Stimulated activated CD8-positive, alpha-beta memory T cell treated with anti-CD3 and anti-CD28 coated beads, Interleukin-2, amount 100 ng/mL, for 1 hour (primary cell): ENCODE measurements around the gene CASZ1.

Experiments used
- DNase-seq, 2 donors: peaks; one replicate each; pipeline ENCODE4 v3.0.0-alpha.2; 2020; ENCODE audit warnings: low read depth in 2 of 2

The CASZ1 gene

GRCh38 chr1:10795276-10796021, 997 bp downstream of the CASZ1 start:
- no peak for DNase-seq

GRCh38 chr1:10794724-10795275, 1.6 kb downstream of the CASZ1 start:
- DNase-seq = no peak

DNA sequence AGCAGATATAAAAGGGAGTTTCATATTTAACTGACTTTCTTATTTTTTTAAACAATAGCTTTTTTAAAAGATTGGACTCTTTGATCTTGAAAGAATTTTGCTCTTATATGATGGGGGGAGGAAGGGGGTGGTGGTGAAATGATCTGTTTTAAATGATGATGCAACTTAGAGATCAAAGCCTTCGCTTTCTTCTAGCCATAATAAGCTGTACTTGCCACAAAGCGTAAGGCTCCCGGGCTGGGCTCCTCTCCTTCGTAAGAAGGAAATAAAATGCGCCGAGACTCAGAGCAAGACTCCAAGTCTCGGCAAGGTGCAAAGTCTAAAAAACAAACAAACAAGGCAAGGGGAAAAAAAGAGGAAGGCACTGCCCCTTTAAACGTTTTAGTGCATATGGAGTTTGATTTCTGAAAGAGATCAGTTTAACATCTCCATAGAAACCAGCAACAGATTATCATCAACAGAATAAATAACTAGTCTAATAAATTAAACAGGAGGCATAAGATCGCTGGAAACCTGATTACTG, 3.3 kb downstream of the CASZ1 start:
- DNase-seq = no peak

DNA sequence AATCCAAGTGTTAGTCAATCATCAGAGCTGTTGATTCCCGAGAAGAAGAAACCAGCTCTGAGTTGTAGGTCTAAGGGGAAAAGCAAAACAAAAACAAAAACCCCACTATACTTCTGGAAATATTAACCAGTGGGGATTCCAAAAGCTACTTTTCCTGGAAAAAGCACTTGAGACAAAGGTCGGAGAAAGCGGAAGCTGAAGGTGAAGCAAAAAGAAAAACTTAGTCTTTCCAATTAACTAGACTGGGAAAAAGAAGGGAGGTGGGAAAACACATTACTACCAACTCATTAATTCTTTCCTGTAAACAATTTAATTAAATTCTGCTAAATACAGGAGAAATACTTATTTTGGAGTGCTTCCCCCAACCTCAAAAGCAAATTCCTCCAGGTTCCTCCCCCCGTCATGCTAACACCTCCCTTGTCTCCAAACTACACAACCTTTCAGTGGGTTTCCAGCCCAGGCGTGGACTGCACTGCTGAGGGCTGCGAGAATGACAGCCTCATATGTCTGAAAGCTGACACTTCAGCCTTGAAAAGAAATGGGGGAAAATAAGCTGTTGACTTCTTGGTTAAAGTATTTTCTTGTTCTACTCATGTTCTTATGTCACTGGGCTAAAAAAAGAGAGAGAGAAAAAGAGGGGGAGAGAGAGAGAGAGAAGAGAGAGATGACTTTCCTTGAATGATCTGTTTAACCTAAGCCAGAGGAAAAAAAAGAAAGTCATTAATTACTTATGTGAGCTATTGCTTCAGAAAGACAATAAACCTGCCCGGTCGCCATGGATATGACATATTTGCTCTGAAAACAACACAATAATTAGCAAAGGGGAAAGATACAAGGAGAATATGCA, 5.1 kb downstream of the CASZ1 start:
- DNase-seq = no peak

GRCh38 chr1:10789803-10790702, 6.4 kb downstream of the CASZ1 start:
- no peak for DNase-seq

- no peak for DNase-seq
Observed at GRCh38 chr1:10789047-10789791, 7.2 kb downstream of the CASZ1 start.

DNA sequence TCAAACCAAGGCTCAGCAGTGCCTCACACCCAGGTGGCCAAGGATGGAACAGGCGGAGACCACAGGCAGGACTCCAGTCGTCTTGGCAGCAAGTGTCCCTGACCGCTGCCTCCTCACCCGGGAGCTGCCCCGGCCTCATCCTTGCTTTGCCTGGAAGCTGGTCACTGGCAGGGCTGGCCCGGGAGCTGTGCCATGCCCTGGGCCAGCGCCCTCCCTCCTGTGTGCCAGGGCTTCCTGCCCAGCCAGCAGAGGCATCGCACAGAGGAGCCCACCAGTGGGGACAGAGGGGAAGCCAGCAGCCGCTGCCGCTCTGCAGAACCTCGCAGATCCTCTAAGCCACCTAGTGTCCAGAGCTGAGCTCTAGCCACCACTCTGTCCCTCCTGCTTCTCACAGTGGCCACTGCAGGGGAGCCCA, 7.8 kb downstream of the CASZ1 start:
- DNase-seq = no peak

DNA sequence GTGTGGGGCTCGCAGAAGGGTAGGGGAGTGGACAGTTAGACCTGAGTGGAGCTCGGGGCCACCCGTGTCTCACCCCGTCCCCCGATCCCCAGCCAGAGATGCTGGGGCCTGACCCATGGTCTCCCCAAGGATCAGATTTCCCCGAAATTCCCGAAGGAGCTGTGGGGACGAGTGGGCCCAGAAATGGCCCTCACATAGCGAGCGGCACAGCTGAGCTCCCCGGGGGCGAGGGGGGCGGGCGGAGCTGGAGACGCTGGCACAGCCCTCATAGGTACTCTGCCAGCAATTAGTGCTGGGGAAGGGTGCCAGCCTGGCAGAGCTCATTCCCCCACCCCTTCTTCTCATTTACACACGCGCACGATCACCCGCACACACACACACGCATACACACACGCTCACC, 9.2 kb downstream of the CASZ1 start:
- DNase-seq = no peak

DNA sequence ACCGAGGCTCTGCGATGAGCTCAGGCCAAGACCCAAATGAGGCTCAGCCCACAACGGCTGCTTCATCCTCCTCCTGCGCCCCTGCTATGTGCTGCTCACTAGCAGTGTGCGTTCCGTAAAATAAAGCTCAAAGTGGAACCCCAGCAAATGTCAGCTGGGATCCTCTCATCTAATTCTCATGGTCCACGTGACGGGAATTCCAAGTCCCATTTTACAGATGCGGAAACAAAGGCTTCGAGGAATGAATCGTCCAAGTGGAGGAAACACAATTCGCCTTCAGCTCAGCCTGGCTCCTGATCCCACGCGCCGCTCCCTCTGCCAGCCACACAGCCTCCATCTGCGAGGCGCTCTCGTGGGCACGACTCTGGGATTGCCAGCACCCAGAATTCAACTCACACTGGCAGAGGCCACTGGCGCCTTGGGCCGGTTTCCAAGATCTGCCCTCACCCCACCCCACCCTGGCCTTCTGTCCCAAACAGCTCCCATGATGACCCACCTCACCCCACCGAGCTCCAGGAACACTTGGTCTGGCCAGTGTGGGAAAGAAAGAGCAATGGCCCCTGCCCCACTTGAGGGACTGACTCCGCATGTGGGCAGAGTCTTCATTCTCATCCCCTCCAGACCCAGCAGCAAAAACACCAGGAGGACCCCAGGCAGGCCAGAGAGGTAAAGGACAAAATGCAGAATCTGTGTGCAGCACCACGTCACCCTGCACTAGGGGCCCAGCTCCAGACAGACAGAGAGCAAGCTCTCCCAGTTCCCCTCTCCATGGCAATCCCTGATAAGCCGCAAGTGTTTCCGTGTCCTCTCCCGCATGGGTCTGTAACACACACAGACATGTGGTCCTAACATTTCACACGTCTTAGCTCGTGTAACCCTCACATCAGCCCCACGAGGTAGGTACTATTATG, 10.5 kb downstream of the CASZ1 start:
- DNase-seq = no peak

GRCh38 chr1:10784998-10785727, 11.3 kb downstream of the CASZ1 start:
- DNase-seq = no peak

DNA sequence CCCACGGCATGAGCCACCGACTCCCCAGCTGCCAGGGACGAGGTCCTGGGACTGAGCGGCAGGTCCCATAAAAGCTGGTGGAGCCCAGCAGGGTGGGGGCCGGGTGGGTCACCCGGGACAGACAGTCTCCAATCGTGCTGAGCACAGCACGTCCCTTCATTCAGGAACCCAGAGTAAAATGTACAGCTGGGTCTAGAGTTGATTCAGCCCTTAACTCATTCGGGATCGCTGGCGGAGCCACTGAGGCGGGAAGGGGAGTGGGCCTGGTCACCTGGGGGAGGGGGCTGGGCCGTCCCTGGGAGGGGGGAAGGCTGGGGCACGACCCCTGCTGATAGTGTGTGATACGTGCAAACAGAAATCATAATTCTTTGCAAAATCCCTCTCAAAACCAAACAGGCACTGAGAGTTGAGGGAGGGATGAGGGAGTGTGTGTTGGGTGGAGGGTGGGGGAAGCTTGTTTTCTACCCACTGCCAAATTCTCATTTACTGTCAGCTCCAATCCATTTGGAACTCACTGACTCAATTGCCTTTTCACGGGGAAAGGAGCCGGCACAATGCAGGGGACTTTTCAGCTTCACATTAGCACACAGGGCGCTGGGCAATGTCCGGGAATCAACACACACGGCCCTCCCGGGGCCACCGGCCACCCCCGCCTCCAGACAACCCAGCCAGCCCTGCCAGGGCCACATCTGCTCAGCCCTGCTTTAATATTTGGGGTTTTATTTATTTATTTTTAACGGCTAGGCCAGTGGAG, 13.8 kb downstream of the CASZ1 start:
- no peak for DNase-seq

- DNase-seq = no peak
Observed at GRCh38 chr1:10781137-10781536, 15.3 kb downstream of the CASZ1 start.

DNA sequence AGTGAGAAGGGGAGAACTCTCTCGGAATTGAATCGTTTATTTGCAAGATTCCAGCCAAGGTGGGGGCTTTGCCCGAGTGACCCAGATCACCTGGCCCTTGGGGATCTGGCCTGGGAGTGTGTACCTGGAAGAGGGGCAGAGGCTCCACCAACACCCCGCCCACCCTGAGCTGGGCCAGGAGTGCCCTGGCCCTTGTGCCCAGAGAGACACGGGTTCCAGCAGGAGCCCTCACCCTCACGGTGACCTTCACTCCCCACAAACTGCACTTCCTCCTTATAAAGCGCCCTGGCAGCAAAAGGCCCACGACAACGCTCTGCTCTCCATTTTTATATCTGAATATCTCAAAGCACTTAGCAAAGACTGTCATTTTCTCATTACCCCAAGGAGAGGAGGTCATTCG, 16.6 kb downstream of the CASZ1 start:
- no peak for DNase-seq

- no peak for DNase-seq
Observed at GRCh38 chr1:10779201-10779600, 17.2 kb downstream of the CASZ1 start.

DNA sequence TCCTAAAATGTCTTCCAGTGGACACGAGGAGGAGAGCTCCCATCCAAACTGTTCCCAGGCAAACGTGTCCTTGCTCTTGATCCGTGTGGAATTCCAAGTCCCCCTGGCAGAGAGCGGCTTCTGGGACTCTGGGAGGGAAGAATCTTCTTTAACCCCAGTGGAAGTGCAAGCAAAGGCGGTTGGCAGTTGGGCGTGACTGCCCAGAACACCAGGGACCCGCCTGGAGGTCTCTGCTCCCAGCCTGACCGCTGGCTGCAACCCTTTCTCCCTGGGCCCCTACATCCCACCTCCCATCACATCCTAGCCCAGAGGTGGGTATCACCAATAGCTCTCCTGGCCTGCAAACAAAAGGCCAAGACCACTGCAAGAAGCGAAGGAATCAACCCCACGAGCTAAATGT, 17.8 kb downstream of the CASZ1 start:
- no peak for DNase-seq

DNA sequence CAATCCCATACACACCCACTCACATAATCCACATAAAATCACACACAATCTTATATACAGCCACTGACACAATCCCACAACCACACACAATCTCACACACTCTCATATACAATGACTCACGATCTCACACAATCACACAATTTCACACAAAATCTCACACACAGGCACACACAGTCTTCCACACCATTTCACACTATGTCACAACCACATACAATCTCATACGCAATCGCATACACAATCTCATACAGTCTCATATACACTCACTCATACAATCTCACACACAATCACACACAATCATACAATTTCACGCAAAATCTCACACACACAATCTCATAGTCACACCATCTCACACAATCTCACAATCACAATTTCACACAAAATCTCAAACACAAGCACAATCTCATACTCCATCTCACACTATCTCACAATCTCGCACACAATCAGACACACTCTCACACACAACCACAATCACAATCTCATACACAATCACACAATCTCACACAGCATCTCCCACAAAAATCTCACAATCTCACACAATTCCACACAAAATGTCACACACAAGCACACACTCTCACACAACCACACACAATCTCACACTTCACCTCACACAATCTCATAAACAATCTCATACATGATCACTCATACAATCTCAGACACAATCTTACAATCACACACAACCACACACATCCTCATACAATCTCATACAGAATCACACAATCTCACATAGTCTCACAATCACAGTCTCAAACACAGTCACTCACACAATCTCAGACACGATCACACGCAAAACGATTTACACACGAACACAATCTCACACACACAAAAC, 18.5 kb downstream of the CASZ1 start:
- no peak for DNase-seq

- DNase-seq = no peak
Observed at GRCh38 chr1:10776190-10776905, 20.1 kb downstream of the CASZ1 start.
